ENCODE data around the gene ZCCHC2.
A peak's percentile ranks its signal among the peaks of the same experiment; 100 is the strongest.

GRCh38 chr18:62586151-62586774, 63.4 kb downstream of the ZCCHC2 start:
- TF ChIP-seq CTCF (IDR thresholded peaks at IDR 0.05 in 4 of 5, conservative IDR thresholded peaks at IDR 0.05 in 1 of 5) (peak; percentile 61 to 79 (median 77)), POLR2A (IDR thresholded peaks at IDR 0.05) (no peak)
